Right atrium auricular region (tissue), 2 donors: ENCODE measurements around the gene RAB5IF. TPM values are rescaled to one million over a fixed set of nuclear protein-coding genes. Genes with fewer than 3 reads are reported as not detected.

Experiments
- DNase-seq: peaks from one replicate; pipeline ENCODE4 v3.0.0-alpha.2; 2019; ENCODE audit warnings: low spot score
- H3K27ac ChIP-seq, 2 donors: fragments of 200-600 bp; sonication (generic); 1 replicate in 1 of 2; 2 replicates in 1 of 2; pipeline ENCODE4 v1.5.1; 2016 to 2019
- H3K27me3 ChIP-seq, 2 donors: fragments of 200-600 bp; sonication (generic); one replicate each; pipeline versions ENCODE4 v1.5.1 to v1.6.0; 2017 to 2019
- H3K36me3 ChIP-seq: fragments of 200-600 bp; sonication (generic); one replicate; pipeline ENCODE4 v1.5.1; 2016
- H3K4me1 ChIP-seq, 2 donors: fragments of 200-600 bp; sonication (generic); one replicate each; pipeline versions ENCODE4 v1.5.1 to v1.6.0; 2017 to 2019
- H3K4me3 ChIP-seq, 2 donors: fragments of 200-600 bp; sonication (generic); 1 replicate in 1 of 2; 2 replicates in 1 of 2; pipeline ENCODE4 v1.5.1; 2017 to 2019; ENCODE audit warnings: mild to moderate bottlenecking in 1 of 2, moderate library complexity in 1 of 2
- H3K9me3 ChIP-seq, 2 donors: fragments of 200-600 bp; sonication (generic); one replicate each; pipeline ENCODE4 v1.5.1; 2019
- total RNA-seq, 2 donors: library from RNA; depleted of rRNA; stranded (reverse); fragments of >200 nt; gene quantifications; one replicate each; pipeline ENCODE4 v1.1.0, GENCODE V29; 2016
- TF ChIP-seq, protein P1 (sequence below), 2 donors: fragments of 200-600 bp; sonication (generic); IDR thresholded peaks; one replicate each; pipeline ENCODE4 v1.5.1; 2019; ENCODE audit warnings: antibody characterized with exemption in 2 of 2

The RAB5IF gene
- total RNA-seq, 2 donors from 2014 or later = 70.9 to 83.0 TPM

DNA sequence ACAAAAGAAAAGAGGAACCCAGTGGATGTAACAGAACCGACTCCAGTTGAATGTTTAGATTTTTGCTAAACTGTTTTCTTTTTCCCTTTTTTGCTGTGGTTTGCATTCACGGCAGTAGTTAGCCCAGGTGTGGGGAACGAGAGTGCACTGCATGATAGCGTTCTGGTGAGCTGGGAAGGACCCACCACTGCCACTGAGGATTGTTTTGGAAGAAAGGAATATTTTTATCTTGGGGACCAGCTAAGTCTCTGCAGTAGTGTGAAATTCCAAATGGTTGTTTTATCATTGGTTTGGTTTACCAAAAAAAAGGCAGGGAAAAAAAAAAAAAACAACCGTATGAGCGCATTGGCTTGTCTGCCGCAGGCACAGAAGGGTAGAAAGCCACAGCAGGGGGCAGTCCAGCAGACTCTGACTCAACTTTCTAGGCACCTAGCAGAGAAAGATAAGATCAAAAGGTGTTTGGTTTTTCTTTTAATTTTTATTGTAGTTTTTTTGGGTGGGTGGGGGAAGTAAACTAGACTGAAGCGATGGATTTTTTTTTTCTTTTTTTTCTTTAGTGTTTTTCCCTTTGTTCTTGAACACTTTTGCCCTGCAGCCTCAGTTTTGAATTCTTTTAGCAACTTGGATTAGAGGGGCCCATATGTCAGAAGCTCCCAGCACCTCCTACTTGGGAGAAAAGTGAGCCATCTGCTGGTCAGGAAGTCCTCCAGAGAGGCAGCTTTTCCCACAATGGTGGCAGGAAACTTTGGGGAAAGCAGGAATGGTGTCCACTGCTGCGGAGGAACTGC, 13.5 kb upstream of the RAB5IF start:
- Histone ChIP-seq H3K4me3 (no peak overlapping the region), H3K9me3 (no peaks in the 10 kb centered on the region), H3K4me1 (no peaks in the 10 kb centered on the region), H3K36me3 (peaks cover 5% of the 10 kb centered on the region), H3K27me3 (no peaks in the 10 kb centered on the region), H3K27ac (no peak overlapping the region)
- DNase-seq = no peak
- TF ChIP-seq, protein P1, sequence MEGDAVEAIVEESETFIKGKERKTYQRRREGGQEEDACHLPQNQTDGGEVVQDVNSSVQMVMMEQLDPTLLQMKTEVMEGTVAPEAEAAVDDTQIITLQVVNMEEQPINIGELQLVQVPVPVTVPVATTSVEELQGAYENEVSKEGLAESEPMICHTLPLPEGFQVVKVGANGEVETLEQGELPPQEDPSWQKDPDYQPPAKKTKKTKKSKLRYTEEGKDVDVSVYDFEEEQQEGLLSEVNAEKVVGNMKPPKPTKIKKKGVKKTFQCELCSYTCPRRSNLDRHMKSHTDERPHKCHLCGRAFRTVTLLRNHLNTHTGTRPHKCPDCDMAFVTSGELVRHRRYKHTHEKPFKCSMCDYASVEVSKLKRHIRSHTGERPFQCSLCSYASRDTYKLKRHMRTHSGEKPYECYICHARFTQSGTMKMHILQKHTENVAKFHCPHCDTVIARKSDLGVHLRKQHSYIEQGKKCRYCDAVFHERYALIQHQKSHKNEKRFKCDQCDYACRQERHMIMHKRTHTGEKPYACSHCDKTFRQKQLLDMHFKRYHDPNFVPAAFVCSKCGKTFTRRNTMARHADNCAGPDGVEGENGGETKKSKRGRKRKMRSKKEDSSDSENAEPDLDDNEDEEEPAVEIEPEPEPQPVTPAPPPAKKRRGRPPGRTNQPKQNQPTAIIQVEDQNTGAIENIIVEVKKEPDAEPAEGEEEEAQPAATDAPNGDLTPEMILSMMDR (IDR thresholded peaks at IDR 0.05) = peak; percentile 13 to 60

DNA sequence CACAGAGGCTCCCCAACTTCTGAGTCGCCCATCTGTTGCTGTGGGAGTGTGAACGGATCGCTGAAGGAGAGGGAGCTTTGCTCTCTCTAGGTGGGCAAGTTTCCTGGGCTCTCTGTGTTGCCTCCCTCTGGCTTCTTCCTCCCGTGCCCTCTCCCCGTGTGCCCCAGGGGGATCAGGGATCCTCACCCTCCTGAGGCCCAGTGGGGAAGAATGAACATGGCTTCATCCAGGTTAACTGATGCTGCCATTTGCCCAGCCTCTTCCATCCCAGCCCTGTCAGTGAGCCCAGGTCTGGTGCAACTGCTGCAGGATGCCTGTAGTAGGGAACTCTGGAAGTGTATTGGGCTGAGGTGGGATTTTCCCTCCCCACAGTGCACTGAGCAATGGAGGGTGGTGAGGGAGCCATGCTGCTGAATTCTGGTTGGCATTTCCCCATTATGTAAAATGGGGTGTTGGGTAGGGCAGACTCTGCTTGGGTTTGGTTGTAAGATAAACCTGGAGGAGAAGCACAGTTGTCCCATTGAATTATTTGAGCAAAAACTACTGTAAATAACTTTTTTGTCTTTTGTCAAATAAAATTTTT, 12.1 kb upstream of the RAB5IF start:
- H3K9me3 ChIP-seq = no peaks in the 10 kb centered on the region
- DNase-seq = no peak
- peaks cover 5% of the 10 kb centered on the region for H3K36me3 ChIP-seq
- H3K27me3 ChIP-seq = no peaks in the 10 kb centered on the region
- TF ChIP-seq, protein P1 (IDR thresholded peaks at IDR 0.05) = no peak
- no peaks in the 10 kb centered on the region for H3K4me1 ChIP-seq
- no peak overlapping the region for H3K27ac ChIP-seq
- no peak overlapping the region for H3K4me3 ChIP-seq

DNA sequence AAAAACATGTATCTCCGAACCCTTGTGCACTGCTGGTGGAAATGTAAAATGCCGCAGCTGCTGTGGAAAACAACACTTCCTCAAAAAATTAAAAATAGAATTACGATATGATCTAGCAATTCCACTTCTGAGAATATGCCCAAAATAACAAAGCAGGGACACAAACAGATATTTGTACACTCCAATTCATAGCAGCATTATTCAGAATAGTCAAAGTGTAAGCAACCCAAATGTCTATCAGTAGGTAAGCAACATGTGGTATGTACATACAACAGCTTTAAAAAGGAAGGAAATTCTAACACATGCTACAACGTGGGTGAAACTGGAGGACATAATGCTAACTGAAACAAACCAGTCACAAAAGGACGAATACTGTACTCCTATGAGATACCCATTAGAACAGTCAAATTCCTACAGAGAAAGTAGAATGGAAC, 5.7 kb upstream of the RAB5IF start:
- Histone ChIP-seq H3K36me3 (no peaks in the 10 kb centered on the region), H3K9me3 (no peaks in the 10 kb centered on the region), H3K27ac (no peak overlapping the region), H3K4me3 (no peak overlapping the region), H3K27me3 (no peaks in the 10 kb centered on the region), H3K4me1 (peaks cover 0 to 2% of the 10 kb centered on the region in 2 donors)
- TF ChIP-seq, protein P1 (IDR thresholded peaks at IDR 0.05) = no peak
- no peak for DNase-seq

DNA sequence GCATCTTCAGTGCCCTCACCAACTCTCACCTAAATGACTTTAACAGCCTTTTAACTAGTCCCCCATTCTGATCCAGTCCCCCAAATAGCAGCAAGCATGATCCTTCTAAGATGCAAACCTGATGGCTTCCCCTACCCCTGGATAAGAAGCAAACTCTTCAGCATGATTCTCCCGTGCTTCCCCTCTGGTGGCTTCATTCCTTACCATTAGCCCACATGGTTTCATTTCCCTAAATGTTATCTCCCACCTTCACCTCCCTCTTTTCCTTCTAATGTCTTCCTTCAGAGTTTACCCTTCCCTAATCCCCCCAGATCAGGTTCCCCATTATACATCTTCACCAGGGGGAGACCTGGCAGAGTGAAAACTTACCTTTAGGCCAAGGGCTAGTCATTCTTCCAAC, 4.0 kb upstream of the RAB5IF start:
- TF ChIP-seq, protein P1 (IDR thresholded peaks at IDR 0.05) = no peak
- Histone ChIP-seq H3K27me3 (no peaks in the 10 kb centered on the region), H3K9me3 (no peaks in the 10 kb centered on the region), H3K36me3 (no peaks in the 10 kb centered on the region), H3K4me1 (peaks cover 0 to 11% of the 10 kb centered on the region in 2 donors), H3K4me3 (no peak overlapping the region), H3K27ac (no peak overlapping the region)
- DNase-seq = no peak

DNA sequence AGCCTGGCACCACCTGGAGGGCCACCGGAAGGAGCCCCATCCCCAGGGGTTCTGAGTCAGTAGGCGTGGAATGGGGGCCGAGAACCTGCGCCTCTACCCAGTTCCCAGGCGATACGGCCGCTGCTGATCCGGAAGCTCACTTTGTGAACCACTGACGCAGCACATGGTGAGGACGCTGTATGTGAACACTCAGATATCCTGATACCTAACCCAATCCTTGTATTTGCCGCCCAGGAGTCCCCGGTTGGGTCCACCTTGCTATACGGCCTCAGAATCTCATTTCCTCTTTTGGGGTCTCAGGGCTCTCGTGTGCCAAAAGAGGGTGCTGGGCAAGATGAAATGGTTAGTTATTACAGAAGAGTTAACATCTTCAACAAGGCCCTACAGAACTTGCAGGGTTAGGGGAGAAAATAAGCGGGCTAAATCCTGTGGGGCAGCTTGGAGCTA, 604 bp upstream of the RAB5IF start:
- Histone ChIP-seq H3K9me3 (no peaks in the 10 kb centered on the region), H3K4me3 (peak overlapping the region; percentile 24 to 89), H3K36me3 (peaks cover 20% of the 10 kb centered on the region), H3K4me1 (peaks cover 0 to 25% of the 10 kb centered on the region in 2 donors), H3K27ac (peak overlapping the region; percentile 83 to 91), H3K27me3 (no peaks in the 10 kb centered on the region)
- DNase-seq = peak; percentile 63
- TF ChIP-seq, protein P1 (IDR thresholded peaks at IDR 0.05) = no peak
